Astrocyte of the cerebellum (primary cell): ENCODE data around the gene PEAK1.

Source experiments
- DNase-seq: peaks from one replicate; pipeline ENCODE4 v3.0.0-alpha.2; 2011; ENCODE audit warnings: low read depth
- H3K4me3 ChIP-seq: 2 replicates; pipeline ENCODE4 v1.5.1; 2011; ENCODE audit warnings: mild to moderate bottlenecking, low read depth, low read length, moderate library complexity
- CTCF ChIP-seq: IDR thresholded peaks from 2 replicates; pipeline ENCODE4 v1.5.1; 2012; ENCODE audit warnings: low read length, low read depth, moderate library complexity, mild to moderate bottlenecking; ENCODE audit errors: missing control alignments
- in situ Hi-C: cut with HindIII; loops from 2 replicates; pipeline ENCODE4 v1.10.0; 2017; ENCODE audit warnings: low sequenced_read_pairs

PEAK1 gene

GRCh38 chr15:77255385-77255784 lies 164.5 kb downstream of the PEAK1 start:
- in situ Hi-C loops: no loop called here
- no peak for TF ChIP-seq CTCF
- no peak overlapping the region for H3K4me3 ChIP-seq
- no peak for DNase-seq

DNA sequence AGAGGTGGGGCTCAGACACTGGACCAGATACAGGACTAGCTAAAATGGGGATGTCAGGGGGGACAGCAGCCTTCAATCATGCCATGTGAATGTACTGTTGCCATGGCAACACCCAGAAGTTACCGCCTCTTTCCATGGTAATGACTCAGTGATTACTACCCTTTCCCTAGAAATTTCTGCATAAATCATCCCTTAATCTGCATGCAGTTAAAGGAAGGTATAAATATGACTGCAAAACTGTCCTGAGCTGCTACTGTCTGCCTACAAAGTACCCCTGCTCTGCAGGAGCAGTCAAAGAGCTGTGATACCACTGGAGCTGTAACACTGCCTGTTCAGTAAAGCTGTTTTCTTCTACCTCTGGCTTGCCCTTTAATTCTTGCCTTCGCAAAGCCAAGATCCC lies 168.2 kb downstream of the PEAK1 start:
- DNase-seq: no peak
- in situ Hi-C loops: no loop called here
- TF ChIP-seq CTCF: no peak
- H3K4me3 ChIP-seq: no peak overlapping the region

DNA sequence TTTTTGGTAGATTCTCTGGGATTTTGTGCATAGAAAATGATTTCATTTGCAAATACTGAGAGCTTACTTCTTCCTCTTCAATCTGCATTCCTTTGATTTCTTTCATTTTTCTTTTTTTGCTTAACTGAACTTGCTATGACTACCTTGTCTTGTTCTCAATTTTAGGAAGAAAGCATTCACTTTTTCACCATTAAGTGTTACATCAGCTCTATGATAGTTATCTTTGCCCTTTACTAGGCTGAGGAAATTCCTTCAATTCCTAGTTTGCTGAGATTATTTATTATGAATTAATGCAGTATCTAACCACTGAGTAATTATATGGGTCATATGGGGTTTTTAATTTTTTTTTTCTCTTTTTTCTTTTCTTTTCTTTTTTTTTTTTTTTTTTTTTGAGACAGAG lies 172.8 kb downstream of the PEAK1 start:
- no peak overlapping the region for H3K4me3 ChIP-seq
- TF ChIP-seq CTCF: no peak
- in situ Hi-C loops: no loop called here
- DNase-seq: no peak

DNA sequence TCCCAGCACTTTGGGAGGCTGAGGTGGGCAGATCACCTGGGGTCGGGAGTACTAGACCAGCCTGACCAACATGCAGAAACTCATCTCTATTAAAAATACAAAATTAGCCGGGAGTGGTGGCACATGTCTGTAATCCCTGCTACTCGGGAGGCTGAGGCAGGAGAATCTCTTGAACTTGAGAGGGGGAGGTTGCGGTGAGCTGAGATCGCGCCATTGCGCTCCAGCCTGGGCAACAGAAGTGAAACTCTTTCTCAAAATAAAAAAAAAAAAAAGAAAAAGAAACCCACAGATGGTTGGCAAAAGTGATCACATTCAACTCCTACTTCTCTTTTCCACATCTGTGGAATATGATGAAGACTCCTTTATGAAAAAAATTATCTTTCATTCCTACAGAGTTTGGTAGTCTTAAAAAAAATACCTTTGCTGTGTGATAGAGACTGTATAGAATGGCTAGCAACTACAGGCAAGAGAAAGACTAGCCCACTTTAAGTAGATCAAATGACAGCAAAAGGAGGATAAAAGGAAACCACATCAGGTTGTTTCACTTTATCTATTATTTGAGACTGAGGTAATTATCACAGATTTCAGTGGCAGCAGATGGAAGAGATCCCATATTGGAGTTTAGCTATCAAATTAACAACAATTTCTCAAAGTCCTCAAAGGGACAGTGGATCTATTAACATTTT lies 176.0 kb downstream of the PEAK1 start:
- no peak for TF ChIP-seq CTCF
- H3K4me3 ChIP-seq: no peak overlapping the region
- in situ Hi-C loops: no loop called here
- no peak for DNase-seq

GRCh38 chr15:77243135-77243534 lies 176.8 kb downstream of the PEAK1 start:
- TF ChIP-seq CTCF: no peak
- in situ Hi-C loops: no loop called here
- no peak overlapping the region for H3K4me3 ChIP-seq
- DNase-seq: no peak

DNA sequence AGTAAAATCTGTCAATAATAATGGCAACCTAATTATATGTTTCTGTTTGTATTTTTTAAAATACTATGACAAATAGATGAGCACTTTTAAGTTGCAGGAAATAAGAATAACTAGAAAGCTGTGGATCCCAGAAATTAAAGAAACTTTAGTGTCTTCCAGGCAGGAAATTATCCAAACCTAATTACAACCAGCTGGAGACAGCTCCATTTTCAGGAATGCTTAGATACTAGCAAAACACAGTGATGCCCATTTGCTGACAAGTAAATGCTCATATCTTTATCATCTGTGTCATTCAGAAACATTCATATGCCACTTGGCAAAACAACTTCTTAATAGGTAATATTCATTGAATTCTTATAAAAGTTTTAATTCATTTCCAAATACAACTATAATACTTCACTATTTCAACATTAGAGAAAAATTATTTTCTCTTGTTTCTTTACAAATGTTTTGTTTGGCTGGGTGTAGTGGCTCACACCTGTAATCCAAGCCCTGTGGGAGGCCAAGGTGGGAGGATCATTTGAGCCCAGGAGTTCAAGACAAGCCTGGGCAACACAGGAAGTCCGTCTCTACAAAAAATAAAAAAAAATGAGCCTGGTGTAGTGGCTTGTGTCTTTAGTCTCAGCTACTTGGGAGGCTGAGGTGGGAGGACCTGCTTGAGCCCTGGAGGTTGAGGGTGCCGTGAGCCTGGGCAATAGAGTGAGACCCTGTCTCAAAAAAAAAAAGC lies 179.9 kb downstream of the PEAK1 start:
- TF ChIP-seq CTCF: no peak
- DNase-seq: no peak
- in situ Hi-C loops: no loop called here
- H3K4me3 ChIP-seq: no peak overlapping the region
